Activated CD4-positive, alpha-beta memory T cell treated with anti-CD3 and anti-CD28 coated beads, Interleukin-2, amount 10 ng/mL, durations not matched to agents 7 days and 5 days (primary cell): Measurements from ENCODE around the gene JOSD1. TPM values are rescaled to one million over a fixed set of nuclear protein-coding genes. Genes with fewer than 3 reads are reported as not detected.

Source experiments
- CTCF ChIA-PET: fragments of 350-600 bp; sonication (Branson Sonifier 250); formaldehyde crosslinking; loops from one replicate; lab custom pipeline; 2021; ENCODE audit warnings: antibody characterized with exemption, inconsistent platforms; lab: Charles Lee
- POLR2A ChIA-PET: fragments of 350-600 bp; sonication (Branson Sonifier 250); formaldehyde crosslinking; loops from one replicate; lab custom pipeline; 2021; ENCODE audit warnings: antibody characterized with exemption; lab: Charles Lee
- DNase-seq: peaks from one replicate; pipeline ENCODE4 v3.0.0-alpha.2; 2020
- H3K27ac Mint-ChIP-seq: one replicate; pipeline ENCODE4 v1.8.0; 2021; ENCODE audit warnings: mild to moderate bottlenecking, mixed read lengths
- H3K27me3 Mint-ChIP-seq: one replicate; pipeline ENCODE4 v1.8.0; 2021; ENCODE audit warnings: mixed read lengths
- H3K36me3 Mint-ChIP-seq: one replicate; pipeline ENCODE4 v1.8.0; 2021; ENCODE audit warnings: low read depth, mixed read lengths
- H3K4me1 Mint-ChIP-seq: one replicate; pipeline ENCODE4 v1.8.0; 2021; ENCODE audit warnings: mixed read lengths
- H3K4me3 Mint-ChIP-seq: one replicate; pipeline ENCODE4 v1.8.0; 2021; ENCODE audit warnings: mild to moderate bottlenecking, mixed read lengths
- H3K9me3 Mint-ChIP-seq: one replicate; pipeline ENCODE4 v1.8.0; 2021; ENCODE audit warnings: mixed read lengths
- total RNA-seq, 2 experiments: library from RNA; stranded (reverse); gene quantifications; one replicate each; pipeline ENCODE4 v1.2.3, GENCODE V29; 2021

The JOSD1 gene
- total RNA-seq, 2 experiments from 2014 or later = 109 to 111 TPM

DNA sequence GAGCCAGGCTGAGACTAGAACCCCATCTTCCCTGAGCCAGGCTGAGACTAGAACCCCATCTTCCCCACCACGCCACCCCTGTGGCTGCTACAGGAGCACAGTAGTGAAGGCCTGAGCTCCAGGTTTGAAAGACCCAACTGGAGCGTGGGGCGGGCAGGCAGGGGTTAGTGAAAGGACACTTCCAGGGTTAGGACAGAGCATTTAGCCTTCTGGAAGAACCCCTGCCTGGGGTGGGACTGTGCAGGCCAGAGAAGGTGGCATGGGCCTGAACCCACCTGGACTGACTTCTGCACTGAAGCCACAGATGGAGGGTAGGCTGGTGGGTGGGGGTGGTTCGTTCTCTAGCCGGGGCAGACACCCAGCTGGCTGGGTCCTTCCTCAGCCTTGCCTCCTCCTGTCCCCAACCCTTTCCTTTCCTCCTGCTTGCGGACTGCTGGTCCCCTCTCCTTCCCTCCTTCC is 31.0 kb upstream of the JOSD1 start:
- H3K27me3 Mint-ChIP-seq = no peaks in the 10 kb centered on the region
- peak overlapping the region; percentile 17 for H3K4me3 Mint-ChIP-seq
- POLR2A ChIA-PET = interaction anchor here (0.9 to 16.2 kb wide), 11 partner anchors 9 to 711 kb away, joined by 3 to 479 read pairs (median 23); partner anchors contain the start of genes GTPBP1 and SUN2
- no peak for DNase-seq
- peaks cover 90% of the 10 kb centered on the region for H3K36me3 Mint-ChIP-seq
- peaks cover 34% of the 10 kb centered on the region for H3K4me1 Mint-ChIP-seq
- no peaks in the 10 kb centered on the region for H3K9me3 Mint-ChIP-seq
- CTCF ChIA-PET = interaction anchor here (0.6 to 4.0 kb wide), 4 partner anchors 10 to 614 kb away, joined by 3 to 14 read pairs (median 6); partner anchors contain the start of gene GTPBP1
- H3K27ac Mint-ChIP-seq = peak overlapping the region; percentile 52

DNA sequence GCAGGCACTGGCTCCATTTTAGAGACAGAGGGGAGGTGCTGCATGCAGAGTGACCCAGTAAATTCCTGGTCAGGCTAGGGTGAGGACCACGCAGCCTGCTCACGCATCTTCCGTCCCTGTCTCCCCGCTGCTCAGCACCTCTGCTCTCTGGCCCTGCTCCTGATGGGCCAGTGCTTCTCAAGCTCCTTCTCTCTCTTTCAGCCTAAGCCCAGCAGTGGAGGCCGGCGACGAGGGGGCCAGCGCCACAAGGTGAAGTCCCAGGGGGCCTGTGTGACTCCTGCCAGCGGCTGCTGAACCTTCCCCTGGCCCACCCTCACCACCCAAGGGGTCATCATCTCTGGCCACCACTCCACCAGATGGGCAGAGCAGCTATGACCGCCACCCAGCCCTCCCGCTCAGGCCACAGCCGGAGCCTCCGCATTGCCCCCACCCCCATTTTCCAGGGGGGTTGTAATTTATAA is 29.7 kb upstream of the JOSD1 start:
- Mint-ChIP-seq H3K36me3 (peaks cover 91% of the 10 kb centered on the region), H3K4me1 (peaks cover 21% of the 10 kb centered on the region), H3K27ac (peak overlapping the region; percentile 5), H3K4me3 (no peak overlapping the region), H3K27me3 (no peaks in the 10 kb centered on the region), H3K9me3 (no peaks in the 10 kb centered on the region)
- DNase-seq = no peak
- ChIA-PET POLR2A (interaction anchor here (1.1 to 16.2 kb wide), 5 partner anchors 10 to 49 kb away, joined by 3 to 479 read pairs (median 23); partner anchors contain the start of genes GTPBP1, SUN2 and TOMM22), CTCF (no interaction called here)

DNA sequence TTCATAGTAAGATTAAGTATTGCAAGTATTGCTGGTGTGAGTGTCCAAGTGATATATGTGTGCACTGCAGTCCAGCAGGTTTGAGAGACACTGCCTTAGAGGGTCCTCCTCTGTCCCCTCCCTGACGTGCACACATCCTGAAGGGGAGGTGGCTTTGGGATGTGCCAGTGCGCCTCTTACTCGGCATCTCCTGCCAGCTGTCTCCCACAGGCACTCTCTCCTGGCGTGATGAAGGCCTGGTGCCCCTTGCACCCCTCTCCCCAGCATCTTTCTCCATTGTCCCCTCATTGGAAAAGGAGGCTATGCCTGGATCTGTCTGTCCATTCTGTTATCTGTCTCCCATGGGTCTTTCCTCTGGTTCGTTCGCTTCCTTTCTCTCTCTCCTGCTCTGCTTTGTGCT is 29.2 kb upstream of the JOSD1 start:
- no peaks in the 10 kb centered on the region for H3K27me3 Mint-ChIP-seq
- DNase-seq = no peak
- ChIA-PET CTCF (no interaction called here), POLR2A (interaction anchor here (1.3 to 16.2 kb wide), 4 partner anchors 10 to 24 kb away, joined by 6 to 479 read pairs (median 50); partner anchors contain the start of genes GTPBP1 and SUN2)
- H3K4me3 Mint-ChIP-seq = no peak overlapping the region
- peaks cover 17% of the 10 kb centered on the region for H3K4me1 Mint-ChIP-seq
- H3K36me3 Mint-ChIP-seq = peaks cover 91% of the 10 kb centered on the region
- H3K9me3 Mint-ChIP-seq = no peaks in the 10 kb centered on the region
- H3K27ac Mint-ChIP-seq = peak overlapping the region; percentile 5

DNA sequence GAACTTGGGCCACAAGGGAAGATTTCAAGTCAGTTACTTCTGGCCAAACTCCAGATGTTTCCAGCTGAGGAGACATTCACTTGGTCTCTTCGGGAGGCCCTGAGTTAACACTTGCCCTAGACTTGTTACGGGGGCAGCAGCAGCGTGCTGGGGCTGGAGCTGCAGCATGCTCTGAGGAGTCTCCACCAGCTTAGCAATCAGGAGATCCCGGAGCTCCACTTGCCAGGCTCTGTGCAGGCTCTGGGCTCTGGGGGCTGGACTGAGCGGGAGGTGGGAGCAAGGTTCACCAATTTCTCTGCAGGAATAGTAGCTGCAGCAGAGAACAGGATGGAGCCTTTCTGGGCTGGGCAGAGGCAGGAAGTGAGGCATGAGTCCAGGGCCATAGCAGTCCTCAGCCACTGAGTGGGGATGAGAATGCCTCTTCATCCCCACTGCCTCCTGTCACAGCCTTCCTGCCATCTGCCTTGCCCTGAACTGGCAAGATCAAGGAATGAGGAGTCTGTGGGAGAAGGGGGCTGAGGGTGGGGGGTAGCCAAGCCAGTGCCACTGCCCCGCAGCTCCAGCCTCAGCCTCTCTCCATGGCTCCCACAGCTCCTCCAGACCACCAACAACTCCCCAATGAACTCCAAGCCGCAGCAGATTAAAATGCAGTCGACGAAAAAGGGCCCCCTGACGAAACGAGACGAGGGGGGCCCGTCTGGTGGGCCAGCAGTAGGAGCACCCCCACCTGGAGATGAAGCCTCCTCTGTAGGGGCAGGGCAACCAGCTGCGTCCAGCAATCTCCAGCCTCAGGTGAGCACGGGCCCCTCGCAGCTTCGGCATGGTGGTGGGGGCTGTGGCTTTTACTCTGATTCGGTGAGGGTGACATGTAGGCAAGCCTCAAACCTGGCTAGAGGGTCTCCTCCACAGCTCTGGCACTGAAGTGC is 28.4 kb upstream of the JOSD1 start:
- Mint-ChIP-seq H3K27ac (no peak overlapping the region), H3K4me1 (peaks cover 10% of the 10 kb centered on the region), H3K36me3 (peaks cover 91% of the 10 kb centered on the region), H3K9me3 (no peaks in the 10 kb centered on the region), H3K4me3 (no peak overlapping the region), H3K27me3 (no peaks in the 10 kb centered on the region)
- ChIA-PET POLR2A (interaction anchor here (1.0 to 16.2 kb wide), 4 partner anchors 10 to 24 kb away, joined by 4 to 479 read pairs (median 50); partner anchors contain the start of genes GTPBP1 and SUN2), CTCF (no interaction called here)
- DNase-seq = no peak

DNA sequence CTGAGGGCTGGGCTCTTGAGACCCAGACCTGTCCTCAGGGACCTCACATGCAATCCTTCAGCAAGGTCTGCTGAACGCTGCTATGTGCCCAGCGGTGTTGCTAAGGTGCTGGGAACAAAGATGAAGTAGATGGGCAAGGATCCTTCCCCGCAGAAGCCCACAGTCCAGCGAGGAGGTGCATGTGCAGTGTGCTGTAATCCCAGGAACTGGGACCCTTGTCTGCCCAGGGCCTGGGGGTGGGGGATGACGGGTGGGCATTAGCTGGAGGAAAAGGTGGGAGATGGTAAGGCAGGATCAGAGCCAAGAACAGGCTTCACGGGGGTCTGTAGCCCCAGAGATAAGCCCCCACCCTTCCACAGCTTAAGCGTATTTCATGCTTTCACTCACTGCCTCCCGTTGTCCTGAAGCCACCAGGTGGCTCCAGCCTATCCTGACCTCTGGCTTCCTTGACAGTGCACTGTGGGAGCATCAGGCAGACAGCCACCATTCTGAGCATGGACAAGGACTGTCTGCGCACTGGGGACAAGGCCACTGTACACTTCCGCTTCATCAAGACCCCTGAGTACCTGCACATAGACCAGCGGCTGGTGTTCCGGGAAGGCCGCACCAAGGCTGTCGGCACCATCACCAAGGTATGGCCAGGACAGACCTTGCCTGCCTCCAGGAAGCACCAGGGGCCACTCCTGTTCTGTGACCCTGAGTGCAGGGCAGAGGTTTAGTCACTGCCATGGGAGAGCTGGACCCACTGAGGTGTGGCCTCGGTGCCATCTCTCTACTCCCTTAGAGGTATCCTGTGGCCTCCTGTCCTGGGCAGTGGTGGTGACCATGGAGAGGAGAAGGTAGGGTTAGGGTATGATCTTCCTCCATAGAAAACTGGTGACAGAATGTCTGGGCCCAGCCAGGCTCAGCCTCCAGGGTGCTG is 27.0 kb upstream of the JOSD1 start:
- POLR2A ChIA-PET = interaction anchor here (2.0 to 16.2 kb wide), 2 partner anchors 12 to 25 kb away, joined by 15 to 479 read pairs; partner anchors contain the start of gene SUN2
- H3K4me1 Mint-ChIP-seq = no peaks in the 10 kb centered on the region
- peaks cover 91% of the 10 kb centered on the region for H3K36me3 Mint-ChIP-seq
- DNase-seq = no peak
- no peak overlapping the region for H3K27ac Mint-ChIP-seq
- CTCF ChIA-PET = no interaction called here
- H3K9me3 Mint-ChIP-seq = no peaks in the 10 kb centered on the region
- no peak overlapping the region for H3K4me3 Mint-ChIP-seq
- no peaks in the 10 kb centered on the region for H3K27me3 Mint-ChIP-seq

DNA sequence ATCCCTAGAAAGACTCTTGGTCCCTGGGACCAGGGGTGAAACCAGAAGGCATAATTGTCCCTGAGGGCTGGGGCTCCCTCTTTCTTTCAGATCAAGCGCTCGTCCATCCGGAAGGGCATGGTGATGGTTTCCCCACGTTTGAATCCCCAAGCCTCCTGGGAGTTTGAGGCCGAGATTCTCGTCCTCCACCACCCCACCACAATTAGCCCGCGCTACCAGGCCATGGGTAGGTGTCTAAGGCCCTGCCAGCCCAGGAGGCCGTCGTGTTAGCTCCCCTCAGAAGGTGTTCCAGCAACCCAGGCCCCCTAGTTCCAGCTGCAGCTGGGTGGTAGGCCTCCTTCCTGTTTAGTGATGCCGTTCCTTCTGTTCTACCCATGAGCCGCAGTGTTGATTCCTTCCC is 26.4 kb upstream of the JOSD1 start:
- no peaks in the 10 kb centered on the region for H3K9me3 Mint-ChIP-seq
- no peaks in the 10 kb centered on the region for H3K4me1 Mint-ChIP-seq
- POLR2A ChIA-PET = no interaction called here
- DNase-seq = no peak
- H3K4me3 Mint-ChIP-seq = no peak overlapping the region
- CTCF ChIA-PET = no interaction called here
- H3K36me3 Mint-ChIP-seq = peaks cover 93% of the 10 kb centered on the region
- no peaks in the 10 kb centered on the region for H3K27me3 Mint-ChIP-seq
- H3K27ac Mint-ChIP-seq = no peak overlapping the region

DNA sequence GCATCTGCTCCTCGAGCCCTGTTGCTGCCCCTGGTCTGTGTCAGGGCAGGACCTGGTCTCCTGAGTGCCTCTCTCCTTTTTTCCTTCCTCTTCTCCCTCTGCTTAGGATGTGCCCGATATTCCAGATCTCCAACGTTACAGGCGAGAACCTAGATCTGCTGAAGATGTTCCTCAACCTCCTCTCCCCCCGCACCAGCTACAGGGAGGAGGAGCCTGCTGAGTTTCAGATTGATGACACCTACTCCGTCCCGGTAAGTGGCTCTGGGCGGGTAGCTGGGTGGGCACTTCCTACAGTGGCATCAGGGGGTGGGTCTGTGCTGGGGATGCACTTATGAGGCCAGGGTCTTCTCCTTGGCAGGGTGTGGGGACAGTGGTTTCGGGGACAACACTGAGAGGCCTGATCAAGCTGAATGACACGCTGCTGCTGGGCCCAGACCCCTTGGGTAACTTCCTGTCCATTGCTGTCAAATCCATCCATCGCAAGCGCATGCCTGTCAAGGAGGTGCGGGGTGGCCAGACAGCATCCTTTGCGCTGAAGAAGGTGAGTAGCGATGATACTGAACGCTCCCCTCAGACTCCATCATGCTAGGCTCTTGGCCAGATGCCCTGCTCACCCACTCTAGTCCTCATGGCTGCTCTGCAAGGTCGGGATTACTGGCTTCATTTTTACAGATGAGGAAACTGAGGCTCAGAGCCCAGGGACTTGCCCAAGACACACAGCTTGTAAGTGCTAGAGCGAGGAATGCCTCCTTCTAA is 25.3 kb upstream of the JOSD1 start:
- Mint-ChIP-seq H3K4me3 (no peak overlapping the region), H3K27me3 (no peaks in the 10 kb centered on the region), H3K36me3 (peaks cover 93% of the 10 kb centered on the region), H3K27ac (no peak overlapping the region), H3K9me3 (no peaks in the 10 kb centered on the region), H3K4me1 (peaks cover 3% of the 10 kb centered on the region)
- ChIA-PET CTCF (interaction anchor here (1.4 to 2.0 kb wide), 7 partner anchors 8 to 44 kb away, joined by 5 to 24 read pairs (median 9); partner anchors contain the start of gene TOMM22), POLR2A (interaction anchor here (0.5 to 1.6 kb wide), 4 partner anchors 12 to 25 kb away, joined by 3 to 6 read pairs (median 4); no protein-coding TSS in a partner anchor)
- no peak for DNase-seq

DNA sequence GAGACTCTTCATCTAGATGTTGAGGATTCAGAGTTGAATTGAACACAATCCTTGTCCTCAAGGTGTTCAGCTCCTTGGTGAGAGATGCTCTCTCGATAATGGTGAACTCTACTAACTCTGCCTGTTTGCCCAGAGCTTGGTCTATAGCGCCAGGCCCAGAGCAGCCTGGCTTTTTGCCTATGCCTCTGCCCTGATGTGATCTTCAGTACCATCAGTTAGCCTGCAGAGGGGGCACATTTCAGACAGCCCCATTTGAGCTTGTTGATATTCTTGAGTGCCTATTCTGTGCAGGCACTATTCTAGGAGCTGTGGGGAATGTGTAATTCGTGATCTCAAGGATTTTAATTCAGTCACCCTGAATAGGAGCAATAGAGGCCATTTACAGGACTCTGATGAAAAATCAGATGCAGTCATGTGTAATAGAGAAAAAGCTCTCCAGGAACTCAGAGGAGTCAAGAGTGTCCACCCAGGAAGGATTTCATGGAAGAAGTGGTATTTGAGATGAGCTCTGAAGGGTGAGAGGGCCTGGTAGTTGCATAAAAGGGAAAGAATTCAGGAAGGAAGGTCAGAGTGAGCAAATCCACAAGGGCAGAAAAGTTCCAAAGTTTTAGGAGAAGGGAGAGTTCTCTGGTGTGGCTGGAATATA is 24.3 kb upstream of the JOSD1 start:
- Mint-ChIP-seq H3K4me3 (no peak overlapping the region), H3K4me1 (peaks cover 3% of the 10 kb centered on the region), H3K9me3 (no peaks in the 10 kb centered on the region), H3K27me3 (no peaks in the 10 kb centered on the region), H3K36me3 (peaks cover 90% of the 10 kb centered on the region), H3K27ac (peak overlapping the region; percentile 13)
- POLR2A ChIA-PET = interaction anchor here (0.7 to 6.0 kb wide), 10 partner anchors 10 to 43 kb away, joined by 3 to 67 read pairs (median 4); partner anchors contain the start of genes GTPBP1 and TOMM22
- DNase-seq = peak; percentile 40
- CTCF ChIA-PET = interaction anchor here (0.6 to 2.0 kb wide), 18 partner anchors 9 to 647 kb away, joined by 3 to 24 read pairs (median 5); partner anchors contain the start of genes GTPBP1, NPTXR and TOMM22

DNA sequence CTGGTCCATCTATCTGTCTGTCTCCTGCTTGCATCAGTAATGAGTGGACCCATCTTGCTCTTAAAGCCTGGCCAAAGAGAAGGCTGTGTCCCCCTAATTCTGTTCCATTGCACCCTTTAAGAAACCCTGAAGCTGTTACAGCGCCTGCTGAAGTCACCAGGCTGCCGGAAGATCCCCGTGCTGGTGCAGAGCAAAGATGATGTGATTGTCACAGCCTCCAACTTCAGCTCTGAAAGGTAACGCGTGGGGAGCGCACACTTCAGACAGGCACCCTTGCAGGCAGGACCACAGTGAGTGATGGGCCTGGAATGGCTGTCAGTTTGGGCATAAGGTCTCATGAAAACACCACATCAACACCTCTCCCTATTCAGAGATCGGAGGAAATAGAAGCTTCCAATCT is 23.4 kb upstream of the JOSD1 start:
- no peaks in the 10 kb centered on the region for H3K9me3 Mint-ChIP-seq
- H3K27ac Mint-ChIP-seq = no peak overlapping the region
- no peak for DNase-seq
- no peak overlapping the region for H3K4me3 Mint-ChIP-seq
- H3K4me1 Mint-ChIP-seq = peaks cover 3% of the 10 kb centered on the region
- ChIA-PET POLR2A (interaction anchor here (0.7 to 6.0 kb wide), 7 partner anchors 10 to 42 kb away, joined by 3 to 67 read pairs (median 5); partner anchors contain the start of genes GTPBP1 and TOMM22), CTCF (interaction anchor here (0.6 to 2.0 kb wide), 15 partner anchors 8 to 648 kb away, joined by 3 to 24 read pairs (median 6); partner anchors contain the start of genes GTPBP1, NPTXR and TOMM22)
- H3K27me3 Mint-ChIP-seq = no peaks in the 10 kb centered on the region
- H3K36me3 Mint-ChIP-seq = peaks cover 86% of the 10 kb centered on the region

DNA sequence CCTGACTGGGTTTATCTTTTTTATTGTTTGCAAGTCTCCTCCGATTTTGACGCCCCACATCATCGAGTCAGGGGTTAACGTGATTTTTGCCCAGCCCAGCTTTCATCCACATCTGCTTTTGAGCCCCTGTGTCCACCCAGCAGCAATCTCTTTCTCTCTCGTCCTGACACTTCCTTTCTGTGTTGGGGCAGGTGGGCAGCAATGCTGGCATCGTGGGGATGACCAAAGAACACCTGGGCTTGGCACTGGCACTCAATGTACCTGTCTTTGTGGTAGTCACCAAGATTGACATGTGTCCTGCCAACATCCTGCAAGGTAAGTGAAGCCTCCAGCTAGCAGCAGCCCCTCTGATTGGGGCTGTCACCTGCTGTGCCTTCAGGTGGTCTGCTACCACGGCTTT is 20.8 kb upstream of the JOSD1 start:
- ChIA-PET CTCF (interaction anchor here (1.2 to 1.3 kb wide), 2 partner anchors 11 to 30 kb away, joined by 3 to 7 read pairs; no protein-coding TSS in a partner anchor), POLR2A (interaction anchor here (1.0 to 6.0 kb wide), 3 partner anchors 13 to 23 kb away, joined by 4 to 67 read pairs (median 5); no protein-coding TSS in a partner anchor)
- Mint-ChIP-seq H3K4me3 (no peak overlapping the region), H3K9me3 (no peaks in the 10 kb centered on the region), H3K27me3 (no peaks in the 10 kb centered on the region), H3K27ac (no peak overlapping the region), H3K36me3 (peaks cover 83% of the 10 kb centered on the region), H3K4me1 (peaks cover 3% of the 10 kb centered on the region)
- DNase-seq = no peak

DNA sequence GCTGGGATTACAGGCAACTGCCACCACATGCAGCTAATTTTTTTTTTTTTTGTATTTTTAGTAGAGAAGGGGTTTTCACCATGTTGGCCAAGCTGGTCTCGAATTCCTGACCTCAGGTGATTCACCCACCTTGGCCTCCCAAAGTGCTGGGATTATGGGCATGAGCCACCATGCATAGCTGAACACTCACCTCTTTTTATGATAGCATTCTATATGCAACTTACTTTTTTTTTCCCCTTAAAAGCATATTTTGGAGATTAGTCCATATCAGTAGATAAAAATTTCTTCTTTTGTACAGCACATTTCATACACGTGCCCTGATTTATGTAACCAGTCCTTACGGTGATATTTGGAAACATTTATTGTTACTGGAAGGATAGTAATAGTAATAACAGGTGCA is 19.6 kb upstream of the JOSD1 start:
- DNase-seq = no peak
- H3K27me3 Mint-ChIP-seq = no peaks in the 10 kb centered on the region
- peaks cover 80% of the 10 kb centered on the region for H3K36me3 Mint-ChIP-seq
- no peak overlapping the region for H3K4me3 Mint-ChIP-seq
- ChIA-PET POLR2A (interaction anchor here (1.1 to 6.0 kb wide), 3 partner anchors 14 to 21 kb away, joined by 3 to 67 read pairs (median 8); partner anchors contain the start of gene GTPBP1), CTCF (no interaction called here)
- H3K27ac Mint-ChIP-seq = no peak overlapping the region
- H3K4me1 Mint-ChIP-seq = peaks cover 4% of the 10 kb centered on the region
- H3K9me3 Mint-ChIP-seq = no peaks in the 10 kb centered on the region
